GM21390 (cell line): Measurements from ENCODE around the gene CTDSP2.
"Not testable (repeated sequence)": the region's sequence is repeated elsewhere in the genome, so short reads cannot be mapped to it uniquely, and the experiment has no call there.

Source experiments
- ATAC-seq: cut with Tn5 transposase; IDR thresholded peaks from one replicate; pipeline ENCODE4 v1.9.1; 2021; ENCODE audit not compliant: unreplicated experiment

Gene CTDSP2

GRCh38 chr12:57846577-57847319, at the start of gene CTDSP2:
Gene CTDSP2 (minus strand): TSS chr12:57846729. CDS start chr12:57846435, 294 bp downstream.
- peak; percentile 35 for ATAC-seq

- ATAC-seq: no peak
Measured at GRCh38 chr12:57896115-57896433, 49.5 kb upstream of the CTDSP2 start.

- no peak for ATAC-seq
Measured at GRCh38 chr12:57895389-57896114, 49.0 kb upstream of the CTDSP2 start.

GRCh38 chr12:57894399-57895292, 48.1 kb upstream of the CTDSP2 start:
- no peak for ATAC-seq

GRCh38 chr12:57893431-57894353, 47.2 kb upstream of the CTDSP2 start:
- no peak for ATAC-seq

- no peak for ATAC-seq
Measured at GRCh38 chr12:57892232-57892972, 45.9 kb upstream of the CTDSP2 start.

- no peak for ATAC-seq
Measured at GRCh38 chr12:57891542-57892228, 45.2 kb upstream of the CTDSP2 start.

GRCh38 chr12:57890191-57891115, 43.9 kb upstream of the CTDSP2 start:
- no peak for ATAC-seq

- no peak for ATAC-seq
Measured at GRCh38 chr12:57889500-57889989, 43.0 kb upstream of the CTDSP2 start.

GRCh38 chr12:57888409-57889157, 42.1 kb upstream of the CTDSP2 start:
- no peak for ATAC-seq

GRCh38 chr12:57887631-57888408, 41.3 kb upstream of the CTDSP2 start:
- no peak for ATAC-seq

- not testable (repeated sequence) for ATAC-seq
Measured at GRCh38 chr12:57886964-57887363, 40.4 kb upstream of the CTDSP2 start.

GRCh38 chr12:57886542-57886941, 40.0 kb upstream of the CTDSP2 start:
- no peak for ATAC-seq

GRCh38 chr12:57885207-57885606, 38.7 kb upstream of the CTDSP2 start:
- no peak for ATAC-seq

- no peak for ATAC-seq
Measured at GRCh38 chr12:57883700-57884099, 37.2 kb upstream of the CTDSP2 start.

- no peak for ATAC-seq
Measured at GRCh38 chr12:57883057-57883456, 36.5 kb upstream of the CTDSP2 start.
